Measurements from ENCODE around the gene EPN2. TPM values are rescaled to one million over a fixed set of nuclear protein-coding genes. Genes with fewer than 3 reads are reported as not detected.

Gene EPN2
- total and polyA plus RNA-seq, 7 donors = 11.6 to 36.0 (median 25.3) TPM

- TF ChIP-seq, protein P1, sequence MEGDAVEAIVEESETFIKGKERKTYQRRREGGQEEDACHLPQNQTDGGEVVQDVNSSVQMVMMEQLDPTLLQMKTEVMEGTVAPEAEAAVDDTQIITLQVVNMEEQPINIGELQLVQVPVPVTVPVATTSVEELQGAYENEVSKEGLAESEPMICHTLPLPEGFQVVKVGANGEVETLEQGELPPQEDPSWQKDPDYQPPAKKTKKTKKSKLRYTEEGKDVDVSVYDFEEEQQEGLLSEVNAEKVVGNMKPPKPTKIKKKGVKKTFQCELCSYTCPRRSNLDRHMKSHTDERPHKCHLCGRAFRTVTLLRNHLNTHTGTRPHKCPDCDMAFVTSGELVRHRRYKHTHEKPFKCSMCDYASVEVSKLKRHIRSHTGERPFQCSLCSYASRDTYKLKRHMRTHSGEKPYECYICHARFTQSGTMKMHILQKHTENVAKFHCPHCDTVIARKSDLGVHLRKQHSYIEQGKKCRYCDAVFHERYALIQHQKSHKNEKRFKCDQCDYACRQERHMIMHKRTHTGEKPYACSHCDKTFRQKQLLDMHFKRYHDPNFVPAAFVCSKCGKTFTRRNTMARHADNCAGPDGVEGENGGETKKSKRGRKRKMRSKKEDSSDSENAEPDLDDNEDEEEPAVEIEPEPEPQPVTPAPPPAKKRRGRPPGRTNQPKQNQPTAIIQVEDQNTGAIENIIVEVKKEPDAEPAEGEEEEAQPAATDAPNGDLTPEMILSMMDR (IDR thresholded peaks at IDR 0.05) = no peak
- Histone ChIP-seq H3K4me3 (no peak overlapping the region), H3K4me1 (no peaks in the 10 kb centered on the region), H3K36me3 (ENCODE audit: insufficient read depth in 1 of 2, low read depth in 1 of 2) (no peaks in the 10 kb centered on the region), H3K9me3 (no peaks in the 10 kb centered on the region), H3K27me3 (ENCODE audit: insufficient read depth in 3 of 3, low read length in 2 of 3) (no peaks in the 10 kb centered on the region), H3K27ac (no peak overlapping the region)
- 88 to 92% (median 91%) methylated on average over 9 of the region's 9 CpGs for WGBS, 3 donors
- intact Hi-C loops (cut with DNase I) = loop anchor here in 1 of 2 donors (10.0 kb wide), 1 partner anchor 399 kb away; no protein-coding TSS in a partner anchor
- no peak for ATAC-seq
- DNase-seq = no peak
Measured at GRCh38 chr17:19365833-19366636, 128.9 kb downstream of the EPN2 start.

DNA sequence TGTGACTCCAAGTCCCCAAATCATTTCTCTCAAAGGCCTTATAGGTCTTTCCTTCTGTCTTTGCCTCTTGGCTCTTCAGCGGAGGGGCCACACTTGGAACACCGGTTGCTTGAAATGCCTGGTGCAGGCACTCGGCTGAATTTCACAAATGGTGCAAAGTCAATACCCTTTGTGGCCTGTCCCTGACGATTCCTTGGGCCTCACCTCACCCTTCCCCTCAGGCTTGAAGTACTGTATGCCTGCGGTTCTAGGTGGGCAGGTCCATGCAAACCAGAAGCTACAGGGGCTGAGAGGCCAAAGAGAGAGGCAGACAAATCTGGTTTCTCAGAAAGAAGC lies 129.4 kb downstream of the EPN2 start:
- intact Hi-C loops (cut with DNase I) = loop anchor here in 1 of 2 donors (10.0 kb wide), 1 partner anchor 398 kb away; no protein-coding TSS in a partner anchor
- Histone ChIP-seq H3K4me1 (no peaks in the 10 kb centered on the region), H3K36me3 (ENCODE audit: insufficient read depth in 1 of 2, low read depth in 1 of 2) (no peaks in the 10 kb centered on the region), H3K4me3 (no peak overlapping the region), H3K27me3 (ENCODE audit: insufficient read depth in 3 of 3, low read length in 2 of 3) (no peaks in the 10 kb centered on the region), H3K27ac (no peak overlapping the region), H3K9me3 (no peaks in the 10 kb centered on the region)
- TF ChIP-seq, protein P1 (IDR thresholded peaks at IDR 0.05) = no peak
- no peak for ATAC-seq
- WGBS, 3 donors = 86 to 90% (median 87%) methylated on average over 5 of the region's 5 CpGs
- DNase-seq = no peak

DNA sequence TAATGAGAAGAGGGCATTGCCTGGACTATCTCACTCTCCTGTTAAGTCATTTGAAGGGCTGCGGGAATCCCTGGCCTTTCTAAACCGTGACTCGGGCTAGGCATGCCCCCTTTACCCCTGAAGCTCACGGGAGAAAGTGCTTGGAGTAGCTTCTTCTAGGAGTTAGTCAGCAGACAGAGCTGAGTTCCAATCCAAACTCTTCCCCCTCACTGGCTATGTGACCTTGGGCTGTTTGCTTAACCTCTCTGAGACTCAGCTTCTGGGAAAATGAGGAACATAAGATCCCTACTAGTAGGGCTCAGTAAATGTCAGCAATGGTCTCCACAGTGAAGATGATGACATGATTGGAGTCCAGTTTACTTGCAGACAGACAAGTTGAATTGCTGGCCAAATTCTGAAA lies 131.1 kb downstream of the EPN2 start:
- Histone ChIP-seq H3K4me3 (no peak overlapping the region), H3K36me3 (ENCODE audit: insufficient read depth in 1 of 2, low read depth in 1 of 2) (no peaks in the 10 kb centered on the region), H3K27me3 (ENCODE audit: insufficient read depth in 3 of 3, low read length in 2 of 3) (no peaks in the 10 kb centered on the region), H3K4me1 (no peaks in the 10 kb centered on the region), H3K27ac (no peak overlapping the region), H3K9me3 (no peaks in the 10 kb centered on the region)
- DNase-seq = no peak
- WGBS, 3 donors = 82 to 94% (median 84%) methylated on average over 4 of the region's 4 CpGs
- intact Hi-C loops (cut with DNase I) = loop anchor here in 1 of 2 donors (10.0 kb wide), 1 partner anchor 397 kb away; no protein-coding TSS in a partner anchor
- TF ChIP-seq, protein P1 (IDR thresholded peaks at IDR 0.05) = no peak
- ATAC-seq = no peak

DNA sequence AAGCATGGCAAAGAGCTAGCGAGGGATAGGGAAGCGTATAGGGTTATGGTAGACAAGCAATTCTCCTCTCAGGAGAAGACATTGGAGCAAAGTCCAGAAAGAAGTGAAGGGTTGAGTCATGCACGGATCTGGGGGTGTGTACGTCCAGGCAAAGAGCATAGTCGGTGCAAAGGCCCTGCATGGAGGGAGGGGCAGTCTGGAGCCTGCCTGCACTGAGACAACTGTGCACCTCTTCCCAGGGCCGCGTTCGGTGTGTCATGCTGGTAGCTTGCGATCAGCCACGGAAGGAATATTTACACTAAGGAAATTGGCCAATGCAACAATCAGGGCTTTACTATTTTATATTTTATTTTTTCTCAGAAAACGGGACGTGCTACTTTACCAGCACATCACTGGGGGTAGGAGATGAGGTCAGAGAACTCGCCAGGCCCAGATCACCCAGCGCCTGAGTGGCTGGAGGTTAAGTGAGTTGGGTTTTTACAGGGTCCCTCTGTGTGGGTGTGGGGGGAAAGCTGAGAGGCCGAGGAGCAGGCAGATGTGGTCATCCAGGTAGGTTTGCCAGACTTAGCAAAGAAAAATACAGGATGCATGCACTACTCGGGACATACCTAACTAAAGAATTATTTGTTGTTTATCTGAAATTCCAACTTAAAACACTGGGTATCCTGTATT lies 132.1 kb downstream of the EPN2 start:
- Histone ChIP-seq H3K27me3 (ENCODE audit: insufficient read depth in 3 of 3, low read length in 2 of 3) (no peaks in the 10 kb centered on the region), H3K9me3 (no peaks in the 10 kb centered on the region), H3K27ac (no peak overlapping the region), H3K4me3 (no peak overlapping the region), H3K36me3 (ENCODE audit: insufficient read depth in 1 of 2, low read depth in 1 of 2) (no peaks in the 10 kb centered on the region), H3K4me1 (no peaks in the 10 kb centered on the region)
- intact Hi-C loops (cut with DNase I) = loop anchor here in 1 of 2 donors (10.0 kb wide), 1 partner anchor 396 kb away; no protein-coding TSS in a partner anchor
- ATAC-seq (no peak), DNase-seq (no peak)
- WGBS, 3 donors = 90 to 91% (median 91%) methylated on average over 16 of the region's 16 CpGs
- TF ChIP-seq, protein P1 (IDR thresholded peaks at IDR 0.05) = no peak

Data from psoas muscle (tissue), 8 donors.